ENCODE measurements around the gene CACNA2D1. TPM values are rescaled to one million over a fixed set of nuclear protein-coding genes. Genes with fewer than 3 reads are reported as not detected.

CACNA2D1 gene
- total RNA-seq, 1 experiment from 2014 or later: 9.8 TPM

DNA sequence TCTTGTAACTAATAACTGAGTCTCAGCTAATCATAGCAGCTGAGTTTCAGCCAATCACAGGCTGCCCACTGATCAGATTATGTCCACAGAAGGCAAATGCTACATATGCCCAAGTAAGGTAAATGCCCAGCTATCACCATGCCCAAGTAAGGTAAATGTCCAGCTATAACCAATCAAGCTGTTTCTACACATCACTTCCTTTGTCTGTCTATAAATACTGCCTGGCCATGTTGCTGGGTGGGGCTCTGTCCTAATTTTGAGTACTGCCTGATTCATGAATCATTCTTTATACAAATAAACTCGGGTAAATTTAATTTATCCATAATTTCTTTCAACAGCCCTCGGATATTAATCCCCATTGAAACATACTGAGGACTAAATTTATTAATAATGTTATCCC, 312.4 kb downstream of the CACNA2D1 start:
- CTCF ChIA-PET: no interaction called here
- Histone ChIP-seq H3K9me3 (ENCODE audit: control insufficient read depth, insufficient read depth, low read depth, low read length) (no peaks in the 10 kb centered on the region), H3K4me3 (ENCODE audit: low read depth in 2 of 2, low read length in 2 of 2) (no peak overlapping the region), H3K27me3 (ENCODE audit: control insufficient read depth, insufficient read depth, low read length) (no peaks in the 10 kb centered on the region), H3K4me1 (ENCODE audit: control insufficient read depth, insufficient read depth, low read length) (no peaks in the 10 kb centered on the region), H3K36me3 (ENCODE audit: control insufficient read depth, insufficient read depth, low read length) (no peaks in the 10 kb centered on the region), H3K27ac (ENCODE audit: low read length) (no peak overlapping the region)
- no TSS peak for BruUV-seq (replicated peaks)
- intact Hi-C loops (cut with micrococcal nuclease; ENCODE audit: unreplicated experiment) (no loop called here), in situ Hi-C loops (cut with HindIII; ENCODE audit: low pct_unique_long_range_greater_than_20kb, low sequenced_read_pairs) (no loop called here)
- POLR2A ChIA-PET: no interaction called here
- TF ChIP-seq CTCF (IDR thresholded peaks at IDR 0.05): no peak
- no peak for TF ChIP-seq SIN3A (IDR thresholded peaks at IDR 0.05; ENCODE audit: borderline replicate concordance, insufficient read depth, low read depth, low read length)
- TF ChIP-seq TCF7L2 (IDR thresholded peaks at IDR 0.05; ENCODE audit: low read depth, low read length): no peak
- TF ChIP-seq, protein P1, sequence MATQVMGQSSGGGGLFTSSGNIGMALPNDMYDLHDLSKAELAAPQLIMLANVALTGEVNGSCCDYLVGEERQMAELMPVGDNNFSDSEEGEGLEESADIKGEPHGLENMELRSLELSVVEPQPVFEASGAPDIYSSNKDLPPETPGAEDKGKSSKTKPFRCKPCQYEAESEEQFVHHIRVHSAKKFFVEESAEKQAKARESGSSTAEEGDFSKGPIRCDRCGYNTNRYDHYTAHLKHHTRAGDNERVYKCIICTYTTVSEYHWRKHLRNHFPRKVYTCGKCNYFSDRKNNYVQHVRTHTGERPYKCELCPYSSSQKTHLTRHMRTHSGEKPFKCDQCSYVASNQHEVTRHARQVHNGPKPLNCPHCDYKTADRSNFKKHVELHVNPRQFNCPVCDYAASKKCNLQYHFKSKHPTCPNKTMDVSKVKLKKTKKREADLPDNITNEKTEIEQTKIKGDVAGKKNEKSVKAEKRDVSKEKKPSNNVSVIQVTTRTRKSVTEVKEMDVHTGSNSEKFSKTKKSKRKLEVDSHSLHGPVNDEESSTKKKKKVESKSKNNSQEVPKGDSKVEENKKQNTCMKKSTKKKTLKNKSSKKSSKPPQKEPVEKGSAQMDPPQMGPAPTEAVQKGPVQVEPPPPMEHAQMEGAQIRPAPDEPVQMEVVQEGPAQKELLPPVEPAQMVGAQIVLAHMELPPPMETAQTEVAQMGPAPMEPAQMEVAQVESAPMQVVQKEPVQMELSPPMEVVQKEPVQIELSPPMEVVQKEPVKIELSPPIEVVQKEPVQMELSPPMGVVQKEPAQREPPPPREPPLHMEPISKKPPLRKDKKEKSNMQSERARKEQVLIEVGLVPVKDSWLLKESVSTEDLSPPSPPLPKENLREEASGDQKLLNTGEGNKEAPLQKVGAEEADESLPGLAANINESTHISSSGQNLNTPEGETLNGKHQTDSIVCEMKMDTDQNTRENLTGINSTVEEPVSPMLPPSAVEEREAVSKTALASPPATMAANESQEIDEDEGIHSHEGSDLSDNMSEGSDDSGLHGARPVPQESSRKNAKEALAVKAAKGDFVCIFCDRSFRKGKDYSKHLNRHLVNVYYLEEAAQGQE (IDR thresholded peaks at IDR 0.05; ENCODE audit: insufficient read depth in 1 of 2, low read depth in 2 of 2, low read length in 1 of 2): no peak
- TF ChIP-seq POLR2AphosphoS5 (IDR thresholded peaks at IDR 0.05; ENCODE audit: low read depth, low read length): no peak
- DNase-seq (ENCODE audit: low read depth, low spot score) (no peak), ATAC-seq (no peak)

GRCh38 chr7:82129091-82129490, 314.5 kb downstream of the CACNA2D1 start:
- Histone ChIP-seq H3K4me1 (ENCODE audit: control insufficient read depth, insufficient read depth, low read length) (no peaks in the 10 kb centered on the region), H3K4me3 (ENCODE audit: low read depth in 2 of 2, low read length in 2 of 2) (no peak overlapping the region), H3K27me3 (ENCODE audit: control insufficient read depth, insufficient read depth, low read length) (no peaks in the 10 kb centered on the region), H3K27ac (ENCODE audit: low read length) (no peak overlapping the region), H3K36me3 (ENCODE audit: control insufficient read depth, insufficient read depth, low read length) (no peaks in the 10 kb centered on the region), H3K9me3 (ENCODE audit: control insufficient read depth, insufficient read depth, low read depth, low read length) (peaks cover 6% of the 10 kb centered on the region; the same call in 1 of the 2 replicates)
- no peak for ATAC-seq
- intact Hi-C loops (cut with micrococcal nuclease; ENCODE audit: unreplicated experiment) (no loop called here), in situ Hi-C loops (cut with HindIII; ENCODE audit: low pct_unique_long_range_greater_than_20kb, low sequenced_read_pairs) (no loop called here)
- ChIA-PET POLR2A (no interaction called here), CTCF (no interaction called here)
- BruUV-seq (replicated peaks): no TSS peak
- TF ChIP-seq, protein P1 (IDR thresholded peaks at IDR 0.05; ENCODE audit: insufficient read depth in 1 of 2, low read depth in 2 of 2, low read length in 1 of 2): no peak
- TF ChIP-seq POLR2AphosphoS5 (IDR thresholded peaks at IDR 0.05; ENCODE audit: low read depth, low read length) (no peak), SIN3A (IDR thresholded peaks at IDR 0.05; ENCODE audit: borderline replicate concordance, insufficient read depth, low read depth, low read length) (no peak), TCF7L2 (IDR thresholded peaks at IDR 0.05; ENCODE audit: low read depth, low read length) (no peak), CTCF (IDR thresholded peaks at IDR 0.05) (no peak)
- DNase-seq (ENCODE audit: low read depth, low spot score): no peak
